NCI-H1930 (cell line): ENCODE data around the gene C1orf87.

Experiments used
- DNase-seq, 2 experiments: peaks; one replicate each; lab custom pipeline; 2025; lab: John Stamatoyannopoulos, UW

Gene C1orf87

GRCh38 chr1:60073605-60074278 is at the start of gene C1orf87:
Gene C1orf87, minus strand, starts transcription at chr1:60073770. Its CDS starts 1,127 bp downstream, at chr1:60072643.
- no peak for DNase-seq

- no peak for DNase-seq
Observed at GRCh38 chr1:60118085-60118484, 44.5 kb upstream of the C1orf87 start.

DNA sequence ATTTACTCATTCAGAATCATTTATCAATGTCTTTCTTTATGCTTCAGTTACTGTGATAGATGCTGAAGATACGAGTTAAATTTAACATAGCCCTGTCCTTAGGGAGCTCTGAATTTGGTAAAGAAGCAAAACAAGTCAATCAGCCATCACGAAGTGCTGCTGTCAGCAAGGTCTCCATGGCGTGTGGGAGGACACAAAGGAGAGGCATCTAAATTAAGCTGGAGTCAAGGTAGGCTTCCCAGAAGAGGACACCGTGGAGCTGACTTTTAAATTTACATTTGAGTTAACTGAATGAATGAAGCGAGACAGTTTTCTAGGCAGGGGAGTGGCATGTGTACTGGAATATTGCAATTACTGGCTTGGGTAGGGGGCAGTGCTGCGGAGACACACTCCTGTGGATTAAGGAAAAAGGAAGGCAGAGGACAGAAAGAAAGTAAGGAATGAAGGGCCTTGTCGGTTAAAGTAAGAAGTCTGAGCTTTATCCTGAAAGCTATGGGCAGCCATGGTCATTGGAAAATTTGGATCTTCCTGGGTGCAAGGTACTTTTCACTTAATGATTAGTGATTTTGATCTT is 41.3 kb upstream of the C1orf87 start:
- no peak for DNase-seq

DNA sequence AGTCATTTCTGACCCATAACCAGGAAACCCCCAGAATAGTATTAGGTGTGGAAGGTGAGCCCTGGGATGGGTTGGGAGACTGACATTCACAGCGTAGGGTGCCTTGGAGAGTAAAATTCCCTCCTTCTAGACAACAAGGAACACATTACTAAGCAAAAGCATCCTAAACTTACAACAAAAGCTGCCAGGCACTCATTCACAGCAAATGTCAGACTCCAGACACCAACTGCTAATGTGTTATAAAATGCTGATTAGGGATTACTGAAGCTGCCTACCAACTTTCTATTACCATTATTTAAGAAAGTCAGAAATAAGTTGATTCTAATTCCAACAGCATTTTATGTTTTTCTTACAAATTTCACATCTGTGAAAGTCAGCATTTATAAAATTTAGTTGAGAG is 40.0 kb upstream of the C1orf87 start:
- no peak for DNase-seq

- DNase-seq, result no peak
Observed at GRCh38 chr1:60113028-60113427, 39.5 kb upstream of the C1orf87 start.

GRCh38 chr1:60111716-60112115 is 38.1 kb upstream of the C1orf87 start:
- DNase-seq, result no peak

GRCh38 chr1:60111118-60111517 is 37.5 kb upstream of the C1orf87 start:
- no peak for DNase-seq

DNA sequence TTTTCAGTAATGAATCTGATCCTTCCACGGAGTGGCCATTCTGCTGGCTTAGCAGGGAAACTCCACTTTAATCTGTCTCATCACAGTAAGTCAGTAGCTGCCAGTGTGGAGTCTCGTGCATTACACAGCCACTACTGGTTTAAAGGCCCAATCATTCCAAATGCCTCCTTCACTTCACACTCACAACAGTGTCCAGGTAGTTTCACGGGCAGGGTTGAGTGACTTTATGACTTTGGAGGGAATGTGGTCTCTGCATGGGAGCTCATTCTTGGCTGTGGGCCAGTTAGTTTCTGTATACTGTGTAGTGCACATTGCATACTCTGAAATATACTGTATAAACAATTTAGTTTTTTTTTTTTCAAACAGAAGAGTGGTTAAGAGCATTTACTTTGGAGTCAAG is 34.6 kb upstream of the C1orf87 start:
- DNase-seq, result no peak

- no peak for DNase-seq
Observed at GRCh38 chr1:60103186-60103585, 29.6 kb upstream of the C1orf87 start.

GRCh38 chr1:60102267-60103061 is 28.9 kb upstream of the C1orf87 start:
- DNase-seq, result no peak

DNA sequence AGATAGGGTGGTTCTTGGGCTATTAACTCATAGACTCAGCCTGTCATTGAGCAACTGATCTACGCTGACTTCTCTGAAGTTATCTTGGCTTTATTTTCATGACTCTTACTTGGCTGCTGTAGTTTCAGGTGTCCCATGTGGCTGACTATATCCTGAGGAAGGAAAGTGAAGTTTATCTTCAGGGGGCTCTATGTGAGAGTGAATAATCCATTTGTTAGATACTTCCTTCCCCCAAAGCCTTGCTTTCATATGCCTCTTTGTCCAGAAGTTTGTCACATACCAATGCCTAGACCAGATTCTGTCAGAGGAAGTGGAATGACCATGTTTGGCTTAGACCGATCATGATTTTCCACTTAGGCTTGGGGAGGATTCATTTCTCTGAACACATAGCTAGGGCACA is 27.9 kb upstream of the C1orf87 start:
- no peak for DNase-seq

- DNase-seq, result peak; percentile 74 to 85
Observed at GRCh38 chr1:60091195-60091715, 17.7 kb upstream of the C1orf87 start.

DNA sequence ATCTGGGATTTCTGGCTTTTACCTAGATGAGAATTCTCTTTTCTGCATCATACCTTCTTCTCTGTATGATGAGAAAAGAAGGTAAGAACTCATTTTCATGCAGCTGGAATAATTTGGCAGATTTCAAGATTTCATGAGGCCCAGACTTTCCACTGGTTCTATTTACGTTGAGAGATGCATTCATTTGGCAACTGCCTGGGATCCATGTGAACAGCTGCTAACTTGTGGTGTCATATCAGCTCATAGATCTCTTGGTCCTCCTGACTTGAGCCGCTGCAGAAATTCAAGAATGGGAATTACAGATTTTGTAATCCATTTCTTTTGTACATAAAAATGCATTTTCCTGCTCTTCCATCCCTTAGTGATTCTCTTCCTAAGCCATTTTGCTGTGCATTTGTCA is 17.1 kb upstream of the C1orf87 start:
- DNase-seq, result peak in 1 of 2 experiments; percentile 55

GRCh38 chr1:60088620-60089155 is 15.1 kb upstream of the C1orf87 start:
- no peak for DNase-seq

DNA sequence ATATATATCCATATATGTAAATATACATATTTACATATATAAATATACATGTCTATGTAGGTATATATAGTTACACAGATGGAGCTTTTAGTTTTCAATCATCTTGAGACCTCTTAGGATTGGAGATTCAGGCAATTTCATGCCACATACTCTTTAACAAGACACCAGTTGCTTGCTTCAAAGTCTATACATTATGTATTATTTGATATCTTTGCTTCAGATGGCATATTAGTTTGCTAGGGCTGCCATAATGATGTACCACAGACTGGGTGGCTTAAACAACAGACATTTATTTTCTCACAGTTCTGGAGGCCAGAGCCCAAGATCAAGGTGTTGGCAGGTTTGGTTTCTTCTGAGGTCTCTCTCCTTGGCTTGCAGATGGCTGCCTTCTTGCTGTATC is 14.1 kb upstream of the C1orf87 start:
- no peak for DNase-seq

GRCh38 chr1:60078182-60078581 is 4.6 kb upstream of the C1orf87 start:
- DNase-seq, result no peak

DNA sequence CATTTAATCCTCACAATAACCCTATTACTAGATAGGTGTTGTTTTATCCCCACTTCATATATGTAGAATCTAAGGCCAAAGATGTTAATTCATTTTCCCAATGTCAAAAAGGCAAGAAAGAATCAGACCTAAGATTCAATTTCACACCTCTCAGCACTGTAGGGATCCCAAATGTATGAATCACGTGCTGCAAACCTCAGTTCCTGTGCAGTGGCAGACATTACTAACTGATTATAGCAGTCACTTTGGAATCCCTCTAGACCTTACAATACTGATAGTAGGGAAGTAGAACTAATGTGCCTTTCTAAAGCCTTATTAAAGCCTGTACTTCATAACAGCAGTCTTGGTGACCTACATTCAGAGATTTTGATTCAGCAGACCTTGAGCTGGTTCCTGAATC is 2.3 kb downstream of the C1orf87 start:
- DNase-seq, result no peak

- DNase-seq, result no peak
Observed at GRCh38 chr1:60069691-60070090, 3.9 kb downstream of the C1orf87 start.

DNA sequence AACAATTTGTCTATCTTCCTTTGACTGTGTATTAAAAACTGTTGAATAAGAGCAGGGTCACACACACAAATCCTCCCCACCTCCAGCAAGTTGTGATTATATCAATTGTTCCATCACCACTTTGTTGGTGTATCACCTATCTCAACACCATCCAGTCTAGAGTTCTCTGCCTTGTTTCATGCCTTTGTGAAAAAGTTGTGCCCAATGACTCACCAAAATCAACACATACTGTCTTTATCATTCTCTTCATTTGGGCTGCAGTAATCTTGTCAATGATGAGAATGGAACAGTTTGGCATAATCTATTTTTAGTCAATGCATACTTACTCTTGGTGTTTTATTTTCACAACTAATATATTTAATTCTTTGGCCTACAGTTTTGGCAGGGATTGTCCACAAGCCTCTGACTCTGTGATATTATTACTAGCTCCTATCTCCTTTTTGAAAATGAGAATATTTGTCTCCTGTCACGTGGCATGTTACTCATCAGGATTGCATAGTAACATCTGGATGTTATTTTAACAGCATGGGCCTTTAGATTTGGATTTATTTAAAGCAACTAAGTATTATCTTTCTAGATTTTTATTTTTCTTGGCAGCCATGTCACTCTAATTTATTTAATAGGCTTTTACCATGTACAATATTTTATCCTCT is 5.1 kb downstream of the C1orf87 start:
- no peak for DNase-seq

- no peak for DNase-seq
Observed at GRCh38 chr1:60066001-60066400, 7.6 kb downstream of the C1orf87 start.

GRCh38 chr1:60065199-60065598 is 8.4 kb downstream of the C1orf87 start:
- no peak for DNase-seq

- no peak for DNase-seq
Observed at GRCh38 chr1:60063561-60063960, 10.0 kb downstream of the C1orf87 start.
